NOMO-1 treated with dmso at 0.1 percent for 144 hours (cell line): ENCODE data around the gene MYO1D.
"Not testable (repeated sequence)": the region's sequence is repeated elsewhere in the genome, so short reads cannot be mapped to it uniquely, and the experiment has no call there.

ENCODE experiments used
- DNase-seq: peaks from one replicate; lab custom pipeline; 2025; ENCODE audit not compliant: unreplicated experiment; lab: John Stamatoyannopoulos, UW

The MYO1D gene

GRCh38 chr17:32739722-32740121 is 137.2 kb downstream of the MYO1D start:
- no peak for DNase-seq

DNA sequence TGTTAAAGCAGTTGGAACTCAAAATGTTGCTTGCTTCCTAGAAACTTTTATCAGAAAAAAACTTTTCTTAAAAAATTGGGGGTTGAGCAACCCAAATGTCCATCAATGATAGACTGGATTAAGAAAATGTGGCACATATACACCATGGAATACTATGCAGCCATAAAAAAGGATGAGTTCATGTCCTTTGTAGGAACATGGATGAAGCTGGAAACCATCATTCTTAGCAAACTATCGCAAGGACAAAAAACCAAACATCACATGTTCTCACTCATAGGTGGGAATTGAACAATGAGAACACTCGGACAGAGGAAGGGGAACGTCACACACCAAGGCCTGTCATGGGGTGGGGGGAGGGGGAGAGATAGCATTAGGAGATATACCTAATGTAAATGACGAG is 137.8 kb downstream of the MYO1D start:
- not testable (repeated sequence) for DNase-seq

DNA sequence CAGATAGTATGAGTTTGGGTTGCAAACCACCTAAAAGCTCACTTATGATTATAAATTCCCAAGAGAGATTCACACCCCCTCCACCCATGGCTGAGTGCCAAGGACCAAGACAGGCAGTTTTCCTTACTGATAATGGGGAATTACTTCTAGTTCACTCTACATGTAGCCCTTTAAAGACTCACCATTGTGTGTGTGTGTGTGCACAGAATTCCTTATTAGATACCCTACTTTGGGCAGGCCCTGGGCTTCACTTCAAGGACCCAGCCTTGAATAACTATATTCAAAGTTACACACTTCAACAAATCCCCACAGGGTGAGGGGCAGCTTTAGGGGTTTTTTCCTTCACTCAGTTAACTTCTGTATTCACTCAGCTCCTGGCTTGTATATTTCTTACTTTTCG is 143.5 kb downstream of the MYO1D start:
- DNase-seq = no peak

DNA sequence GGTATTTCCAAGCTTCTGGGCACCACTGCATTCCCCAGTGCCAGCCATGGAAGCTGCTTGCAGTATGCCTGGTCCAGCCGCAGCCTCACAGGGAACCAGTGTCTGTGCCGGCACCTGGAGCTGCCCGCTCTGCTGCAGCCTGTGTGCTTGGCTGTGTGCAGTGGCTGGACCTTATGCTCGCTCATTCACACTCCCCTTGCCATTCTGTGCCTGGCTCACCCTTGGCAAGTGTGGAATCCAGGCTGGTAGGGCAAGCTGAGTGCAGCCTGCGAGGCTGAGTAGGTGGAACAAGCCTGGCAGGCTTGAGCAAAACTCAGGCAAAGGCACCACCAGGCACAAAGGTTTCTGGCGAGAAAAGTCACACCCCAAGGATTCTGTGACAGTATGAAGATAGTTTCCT is 144.0 kb downstream of the MYO1D start:
- DNase-seq = no peak

- DNase-seq = no peak
Measured at GRCh38 chr17:32732296-32732642, 144.7 kb downstream of the MYO1D start.

GRCh38 chr17:32731556-32732295 is 145.2 kb downstream of the MYO1D start:
- DNase-seq = no peak

- DNase-seq = no peak
Measured at GRCh38 chr17:32727681-32728080, 149.2 kb downstream of the MYO1D start.

GRCh38 chr17:32725697-32726096 is 151.2 kb downstream of the MYO1D start:
- DNase-seq = no peak

- no peak for DNase-seq
Measured at GRCh38 chr17:32723310-32723955, 153.5 kb downstream of the MYO1D start.

DNA sequence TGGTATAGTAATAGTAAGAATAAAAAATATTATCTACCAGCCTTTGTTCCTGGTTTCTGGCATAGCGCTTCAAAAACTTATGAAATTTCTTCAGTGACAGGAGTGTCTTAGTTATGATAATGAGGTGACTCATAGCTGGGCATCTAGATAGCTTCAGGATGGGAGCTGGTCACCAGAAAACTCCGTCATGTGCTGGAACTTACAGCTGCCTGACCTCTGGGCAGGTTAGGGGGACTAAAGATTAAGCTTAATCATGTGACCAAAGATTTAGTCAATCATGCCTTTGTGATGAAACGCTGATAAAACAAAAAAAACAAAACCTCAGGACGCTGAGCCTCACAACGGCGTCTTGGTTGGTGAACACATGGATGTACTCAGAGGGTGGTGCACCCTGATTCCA is 154.2 kb downstream of the MYO1D start:
- no peak for DNase-seq

- DNase-seq = no peak
Measured at GRCh38 chr17:32720671-32721070, 156.3 kb downstream of the MYO1D start.

DNA sequence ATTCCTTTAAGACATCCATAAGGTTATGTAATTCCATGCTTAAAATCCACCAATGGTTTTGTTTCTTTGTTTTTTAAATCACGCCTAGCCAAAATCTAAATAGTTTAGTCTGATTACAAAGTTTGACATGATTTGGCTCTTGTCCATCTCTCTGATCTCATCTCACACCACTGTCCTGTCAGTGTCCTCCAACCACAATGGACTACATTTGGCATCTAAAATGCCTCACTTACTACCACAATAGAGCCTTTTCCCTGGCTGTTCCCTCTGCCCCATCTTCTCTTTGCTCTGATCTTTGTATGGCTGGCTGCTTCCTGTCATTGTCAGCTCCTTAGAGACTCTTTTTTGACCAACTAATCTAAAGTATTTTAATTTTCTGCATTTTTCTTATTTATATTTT is 157.2 kb downstream of the MYO1D start:
- no peak for DNase-seq

DNA sequence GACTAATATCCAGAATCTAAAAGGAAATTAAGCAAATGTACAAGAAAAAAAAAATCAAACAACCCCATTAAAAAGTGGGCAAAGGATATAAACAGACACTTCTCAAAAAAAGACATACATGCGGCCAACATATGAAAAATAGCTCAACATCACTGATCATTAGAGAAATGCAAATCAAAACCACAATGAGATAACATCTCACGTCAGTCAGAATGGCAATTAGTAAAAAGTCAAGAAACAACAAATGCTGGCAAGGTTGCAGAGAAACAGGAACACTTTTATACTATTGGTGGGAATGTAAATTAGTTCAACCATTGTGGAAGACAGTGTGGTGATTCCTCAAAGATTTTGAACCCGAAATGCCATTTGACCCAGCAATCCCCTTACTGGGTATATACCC is 162.0 kb downstream of the MYO1D start:
- DNase-seq = not testable (repeated sequence)

- DNase-seq = not testable (repeated sequence)
Measured at GRCh38 chr17:32714206-32714605, 162.7 kb downstream of the MYO1D start.

- DNase-seq = no peak
Measured at GRCh38 chr17:32713081-32713480, 163.8 kb downstream of the MYO1D start.

GRCh38 chr17:32709562-32709961 is 167.4 kb downstream of the MYO1D start:
- no peak for DNase-seq

GRCh38 chr17:32701871-32702270 is 175.1 kb downstream of the MYO1D start:
- DNase-seq = no peak

- DNase-seq = no peak
Measured at GRCh38 chr17:32699247-32699646, 177.7 kb downstream of the MYO1D start.

- no peak for DNase-seq
Measured at GRCh38 chr17:32697728-32698625, 178.9 kb downstream of the MYO1D start.

- DNase-seq = no peak
Measured at GRCh38 chr17:32696426-32696825, 180.5 kb downstream of the MYO1D start.

GRCh38 chr17:32695864-32696263 is 181.1 kb downstream of the MYO1D start:
- no peak for DNase-seq
